Neural crest cell (in vitro differentiated cells): ENCODE data around the gene MYMK. TPM values are rescaled to one million over a fixed set of nuclear protein-coding genes. Genes with fewer than 3 reads are reported as not detected.

Experiments used
- DNase-seq: peaks from one replicate; pipeline ENCODE4 v3.0.0; 2021; ENCODE audit warnings: low read depth, mixed read lengths, low spot score
- H3K27ac Mint-ChIP-seq: one replicate; pipeline ENCODE4 v1.8.0; 2021; ENCODE audit warnings: mild to moderate bottlenecking, mixed read lengths; ENCODE audit not compliant: unreplicated experiment
- H3K27me3 Mint-ChIP-seq: 2 replicates; pipeline ENCODE4 v1.8.0; 2021; ENCODE audit warnings: low read depth, mild to moderate bottlenecking, mixed read lengths
- H3K36me3 Mint-ChIP-seq: 2 replicates; pipeline ENCODE4 v1.8.0; 2021; ENCODE audit warnings: low read depth, mild to moderate bottlenecking, mixed read lengths
- H3K4me1 Mint-ChIP-seq: 2 replicates; pipeline ENCODE4 v1.8.0; 2021; ENCODE audit warnings: mixed read lengths
- H3K4me3 Mint-ChIP-seq: one replicate; pipeline ENCODE4 v1.8.0; 2021; ENCODE audit warnings: mild to moderate bottlenecking, mixed read lengths
- H3K9me3 Mint-ChIP-seq: 2 replicates; pipeline ENCODE4 v1.8.0; 2021; ENCODE audit warnings: mixed read lengths
- total RNA-seq: library from RNA; stranded (reverse); gene quantifications from 2 replicates; pipeline ENCODE4 v1.2.1, GENCODE V29; 2021
- TF ChIP-seq, protein P1 (sequence below): fragments of 200-600 bp; sonication (generic); conservative IDR thresholded peaks from 2 replicates; pipeline ENCODE4 v1.5.0; 2021; ENCODE audit warnings: antibody characterized with exemption, mild to moderate bottlenecking

Gene MYMK
- total RNA-seq, 1 donor from 2014 or later, result not detected

- no peaks in the 10 kb centered on the region for H3K9me3 Mint-ChIP-seq
- H3K27ac Mint-ChIP-seq, result no peak overlapping the region
- TF ChIP-seq, protein P1, sequence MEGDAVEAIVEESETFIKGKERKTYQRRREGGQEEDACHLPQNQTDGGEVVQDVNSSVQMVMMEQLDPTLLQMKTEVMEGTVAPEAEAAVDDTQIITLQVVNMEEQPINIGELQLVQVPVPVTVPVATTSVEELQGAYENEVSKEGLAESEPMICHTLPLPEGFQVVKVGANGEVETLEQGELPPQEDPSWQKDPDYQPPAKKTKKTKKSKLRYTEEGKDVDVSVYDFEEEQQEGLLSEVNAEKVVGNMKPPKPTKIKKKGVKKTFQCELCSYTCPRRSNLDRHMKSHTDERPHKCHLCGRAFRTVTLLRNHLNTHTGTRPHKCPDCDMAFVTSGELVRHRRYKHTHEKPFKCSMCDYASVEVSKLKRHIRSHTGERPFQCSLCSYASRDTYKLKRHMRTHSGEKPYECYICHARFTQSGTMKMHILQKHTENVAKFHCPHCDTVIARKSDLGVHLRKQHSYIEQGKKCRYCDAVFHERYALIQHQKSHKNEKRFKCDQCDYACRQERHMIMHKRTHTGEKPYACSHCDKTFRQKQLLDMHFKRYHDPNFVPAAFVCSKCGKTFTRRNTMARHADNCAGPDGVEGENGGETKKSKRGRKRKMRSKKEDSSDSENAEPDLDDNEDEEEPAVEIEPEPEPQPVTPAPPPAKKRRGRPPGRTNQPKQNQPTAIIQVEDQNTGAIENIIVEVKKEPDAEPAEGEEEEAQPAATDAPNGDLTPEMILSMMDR, result no peak
These were observed 36.2 kb upstream of the MYMK start for GRCh38 chr9:133560944-133561343.

GRCh38 chr9:133560311-133560710 is 35.6 kb upstream of the MYMK start:
- Mint-ChIP-seq H3K4me3 (no peak overlapping the region), H3K4me1 (peaks cover 35% of the 10 kb centered on the region), H3K36me3 (no peaks in the 10 kb centered on the region), H3K27me3 (peaks cover 7% of the 10 kb centered on the region), H3K9me3 (no peaks in the 10 kb centered on the region), H3K27ac (no peak overlapping the region)
- TF ChIP-seq, protein P1, result no peak
- no peak for DNase-seq

More at GRCh38 chr9:133560944-133561343, 36.2 kb upstream of the MYMK start:
- H3K36me3 Mint-ChIP-seq, result no peaks in the 10 kb centered on the region
- peaks cover 7% of the 10 kb centered on the region for H3K27me3 Mint-ChIP-seq
- DNase-seq, result no peak
- H3K4me3 Mint-ChIP-seq, result no peak overlapping the region
- H3K4me1 Mint-ChIP-seq, result peaks cover 34% of the 10 kb centered on the region

DNA sequence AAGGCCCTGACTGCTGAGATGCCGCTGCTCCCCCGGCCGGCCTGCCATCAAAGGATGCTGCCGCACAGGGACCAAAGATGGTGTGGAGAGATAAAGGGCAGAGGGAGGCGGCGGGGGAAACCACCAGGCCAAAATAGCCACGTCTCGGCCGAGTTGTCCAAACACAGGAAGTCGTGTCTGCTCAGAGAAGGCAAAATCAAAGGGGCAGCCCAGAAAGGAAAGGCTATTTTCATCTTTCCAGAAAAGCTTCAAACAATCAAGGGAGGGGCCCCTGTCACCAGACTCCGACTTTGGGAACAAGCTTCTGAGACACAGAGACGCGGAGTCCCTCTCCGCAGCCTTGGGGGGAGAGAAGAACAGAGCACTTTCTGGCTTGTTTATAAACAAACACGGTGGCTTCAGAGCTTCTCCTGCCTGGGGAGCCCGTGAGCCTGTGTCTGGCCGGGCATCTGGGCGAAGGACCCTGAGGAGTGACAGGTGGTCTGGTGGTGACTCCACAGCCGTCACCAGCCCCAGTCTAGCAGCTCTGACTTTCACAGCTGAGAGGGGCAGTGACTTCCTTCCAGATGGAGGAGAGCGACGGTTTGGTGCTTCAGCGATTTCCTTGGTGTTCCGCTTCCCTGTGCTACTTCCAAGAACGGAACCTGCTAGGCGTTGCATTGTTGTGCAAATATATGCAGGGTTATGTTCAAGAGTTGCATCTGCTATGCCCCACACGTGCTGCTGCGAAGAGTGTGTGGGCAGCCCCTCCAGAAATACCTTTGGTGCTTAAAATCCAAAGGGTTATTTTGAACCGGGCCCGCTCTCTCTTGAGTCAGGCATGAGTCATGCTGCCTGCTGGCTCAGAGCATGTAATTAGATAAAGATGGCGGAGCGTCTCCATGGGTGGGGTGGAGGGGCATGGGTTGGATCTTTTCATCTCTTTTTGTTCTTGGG is 33.7 kb upstream of the MYMK start:
- H3K27ac Mint-ChIP-seq, result peak overlapping the region; percentile 79
- H3K9me3 Mint-ChIP-seq, result no peaks in the 10 kb centered on the region
- TF ChIP-seq, protein P1, result no peak
- peak overlapping the region; percentile 58 for H3K4me3 Mint-ChIP-seq
- H3K27me3 Mint-ChIP-seq, result peaks cover 5% of the 10 kb centered on the region
- peak; percentile 39 for DNase-seq
- no peaks in the 10 kb centered on the region for H3K36me3 Mint-ChIP-seq
- H3K4me1 Mint-ChIP-seq, result peaks cover 35% of the 10 kb centered on the region

- no peak overlapping the region for H3K4me3 Mint-ChIP-seq
- H3K27ac Mint-ChIP-seq, result no peak overlapping the region
- peaks cover 32% of the 10 kb centered on the region for H3K4me1 Mint-ChIP-seq
- no peak for DNase-seq
- no peaks in the 10 kb centered on the region for H3K27me3 Mint-ChIP-seq
- H3K9me3 Mint-ChIP-seq, result no peaks in the 10 kb centered on the region
- H3K36me3 Mint-ChIP-seq, result no peaks in the 10 kb centered on the region
- TF ChIP-seq, protein P1, result no peak
These were observed 32.8 kb upstream of the MYMK start for GRCh38 chr9:133557581-133557980.

GRCh38 chr9:133556354-133556753 is 31.6 kb upstream of the MYMK start:
- Mint-ChIP-seq H3K9me3 (no peaks in the 10 kb centered on the region), H3K4me3 (peak overlapping the region; percentile 27), H3K27ac (no peak overlapping the region), H3K36me3 (no peaks in the 10 kb centered on the region), H3K4me1 (peaks cover 36% of the 10 kb centered on the region), H3K27me3 (no peaks in the 10 kb centered on the region)
- DNase-seq, result no peak
- TF ChIP-seq, protein P1, result no peak
